OCI-LY3 (cell line): ENCODE measurements around the gene ITGA7.

Experiments used
- H2AFZ ChIP-seq: fragments of 200-600, 300-600 bp; shearing (Covaris generic); 2 replicates; pipeline ENCODE4 v1.6.0; 2014; ENCODE audit warnings: antibody characterized with exemption, low read depth, low read length
- H3K27ac ChIP-seq: fragments of 200-600, 300-600 bp; sonication (generic); 2 replicates; pipeline ENCODE4 v1.5.1; 2014; ENCODE audit warnings: mild to moderate bottlenecking, low read length, moderate library complexity, mixed read lengths
- H3K27me3 ChIP-seq: fragments of 200-600, 300-600 bp; sonication (generic); 2 replicates; pipeline ENCODE4 v1.6.1; 2014; ENCODE audit warnings: low read depth, low read length, mixed read lengths
- H3K36me3 ChIP-seq: fragments of 200-600, 300-600 bp; sonication (generic); replicated peaks from 2 replicates; pipeline ENCODE3; 2014; ENCODE audit warnings: low read depth, low read length, mixed read lengths
- H3K4me1 ChIP-seq: fragments of 300-600, 200-600 bp; sonication (generic); 2 replicates; pipeline ENCODE4 v1.6.1; 2014; ENCODE audit warnings: low read length, mixed read lengths
- H3K4me2 ChIP-seq: fragments of 200-600, 300-600 bp; sonication (generic); 2 replicates; pipeline ENCODE4 v1.6.1; 2014; ENCODE audit warnings: low read length, mixed read lengths
- H3K4me3 ChIP-seq: fragments of 300-600, 200-600 bp; sonication (generic); 2 replicates; pipeline ENCODE4 v1.5.1; 2014; ENCODE audit warnings: antibody characterized with exemption, mild to moderate bottlenecking, low read length, moderate library complexity
- H3K79me2 ChIP-seq: fragments of 300-600, 200-600 bp; shearing (Covaris generic); 2 replicates; pipeline ENCODE4 v1.6.1; 2014; ENCODE audit warnings: mild to moderate bottlenecking, low read length, mixed read lengths
- H3K9ac ChIP-seq: fragments of 300-600, 200-600 bp; shearing (Covaris generic); 2 replicates; pipeline ENCODE4 v1.6.0; 2014; ENCODE audit warnings: mild to moderate bottlenecking, low read length, moderate library complexity
- H3K9me3 ChIP-seq: fragments of 200-600, 300-600 bp; shearing (Covaris generic); 2 replicates; pipeline ENCODE4 v1.6.1; 2014; ENCODE audit warnings: low read length, mixed read lengths; ENCODE audit not compliant: insufficient read depth
- H4K20me1 ChIP-seq: fragments of 200-600, 300-600 bp; sonication (generic); 2 replicates; pipeline ENCODE4 v1.6.1; 2016; ENCODE audit warnings: low read length, mixed read lengths; ENCODE audit not compliant: insufficient read depth
- CTCF ChIP-seq: fragments of 200-600, 300-600 bp; sonication (generic); IDR thresholded peaks from 2 replicates; pipeline ENCODE4 v1.5.1; 2014; ENCODE audit warnings: antibody characterized with exemption, low read length, low read depth
- EZH2phosphoT487 ChIP-seq: fragments of 200-600 bp; shearing (Covaris generic); IDR thresholded peaks from 2 replicates; pipeline ENCODE4 v1.6.1; 2018; ENCODE audit warnings: antibody characterized with exemption, mixed run types, low read depth

ITGA7 gene

GRCh38 chr12:55695349-55695748, 12.4 kb downstream of the ITGA7 start:
- H3K9me3 ChIP-seq: no peaks in the 10 kb centered on the region
- H3K27ac ChIP-seq: no peak overlapping the region
- H3K27me3 ChIP-seq: no peaks in the 10 kb centered on the region
- H3K36me3 ChIP-seq: no peaks in the 10 kb centered on the region
- no peak overlapping the region for H3K4me3 ChIP-seq
- H3K9ac ChIP-seq: no peak overlapping the region
- TF ChIP-seq CTCF (no peak), EZH2phosphoT487 (no peak)
- H3K79me2 ChIP-seq: no peaks in the 10 kb centered on the region
- H3K4me1 ChIP-seq: no peaks in the 10 kb centered on the region
- H3K4me2 ChIP-seq: no peak overlapping the region
- no peaks in the 10 kb centered on the region for H4K20me1 ChIP-seq
- no peak overlapping the region for H2AFZ ChIP-seq

- Histone ChIP-seq H3K4me3 (no peak overlapping the region), H3K4me2 (no peak overlapping the region), H3K27ac (no peak overlapping the region), H3K4me1 (no peaks in the 10 kb centered on the region), H4K20me1 (no peaks in the 10 kb centered on the region), H3K79me2 (no peaks in the 10 kb centered on the region), H3K9me3 (no peaks in the 10 kb centered on the region), H3K27me3 (no peaks in the 10 kb centered on the region), H3K9ac (no peak overlapping the region), H2AFZ (no peak overlapping the region), H3K36me3 (no peaks in the 10 kb centered on the region)
- TF ChIP-seq EZH2phosphoT487 (no peak), CTCF (no peak)
Observed at GRCh38 chr12:55694651-55695050, 13.1 kb downstream of the ITGA7 start.

- Histone ChIP-seq H3K27ac (no peak overlapping the region), H3K4me2 (no peak overlapping the region), H3K36me3 (no peaks in the 10 kb centered on the region), H3K79me2 (no peaks in the 10 kb centered on the region), H3K4me3 (no peak overlapping the region), H3K4me1 (no peaks in the 10 kb centered on the region), H3K27me3 (no peaks in the 10 kb centered on the region), H2AFZ (no peak overlapping the region), H3K9ac (no peak overlapping the region), H4K20me1 (no peaks in the 10 kb centered on the region), H3K9me3 (no peaks in the 10 kb centered on the region)
- TF ChIP-seq CTCF: no peak
- no peak for TF ChIP-seq EZH2phosphoT487
Observed at GRCh38 chr12:55694188-55694515, 13.6 kb downstream of the ITGA7 start.

GRCh38 chr12:55693323-55694187, 14.1 kb downstream of the ITGA7 start:
- H3K27ac ChIP-seq: no peak overlapping the region
- H3K79me2 ChIP-seq: no peaks in the 10 kb centered on the region
- H3K4me1 ChIP-seq: no peaks in the 10 kb centered on the region
- H3K9ac ChIP-seq: no peak overlapping the region
- H3K36me3 ChIP-seq: no peaks in the 10 kb centered on the region
- H2AFZ ChIP-seq: no peak overlapping the region
- no peaks in the 10 kb centered on the region for H4K20me1 ChIP-seq
- H3K4me2 ChIP-seq: no peak overlapping the region
- H3K4me3 ChIP-seq: no peak overlapping the region
- no peaks in the 10 kb centered on the region for H3K27me3 ChIP-seq
- H3K9me3 ChIP-seq: no peaks in the 10 kb centered on the region
- TF ChIP-seq EZH2phosphoT487 (no peak), CTCF (no peak)
